GM21381 (cell line): ENCODE data around the gene TCF4.

Source experiments
- ATAC-seq: cut with Tn5 transposase; IDR thresholded peaks from one replicate; pipeline ENCODE4 v1.9.1; 2021; ENCODE audit warnings: mild to moderate bottlenecking, moderate library complexity; ENCODE audit not compliant: unreplicated experiment

TCF4 gene

DNA sequence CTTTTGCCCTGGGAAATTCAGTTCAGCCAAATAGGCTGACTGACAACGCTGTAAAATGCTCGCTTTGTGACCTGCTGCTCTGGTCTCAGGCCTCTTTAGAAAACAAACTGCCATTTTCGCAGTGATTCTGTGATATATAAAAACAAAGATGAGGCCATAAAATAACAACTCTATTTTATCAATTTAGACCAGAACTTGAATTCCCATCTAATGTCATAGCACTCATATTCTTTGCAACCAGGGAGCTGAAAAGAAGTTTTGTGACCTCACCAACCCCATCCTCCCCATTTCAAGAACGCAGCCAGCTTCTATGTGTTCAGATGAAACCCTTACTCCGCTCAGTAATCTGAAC is 40.3 kb downstream of the TCF4 start:
- no peak for ATAC-seq

DNA sequence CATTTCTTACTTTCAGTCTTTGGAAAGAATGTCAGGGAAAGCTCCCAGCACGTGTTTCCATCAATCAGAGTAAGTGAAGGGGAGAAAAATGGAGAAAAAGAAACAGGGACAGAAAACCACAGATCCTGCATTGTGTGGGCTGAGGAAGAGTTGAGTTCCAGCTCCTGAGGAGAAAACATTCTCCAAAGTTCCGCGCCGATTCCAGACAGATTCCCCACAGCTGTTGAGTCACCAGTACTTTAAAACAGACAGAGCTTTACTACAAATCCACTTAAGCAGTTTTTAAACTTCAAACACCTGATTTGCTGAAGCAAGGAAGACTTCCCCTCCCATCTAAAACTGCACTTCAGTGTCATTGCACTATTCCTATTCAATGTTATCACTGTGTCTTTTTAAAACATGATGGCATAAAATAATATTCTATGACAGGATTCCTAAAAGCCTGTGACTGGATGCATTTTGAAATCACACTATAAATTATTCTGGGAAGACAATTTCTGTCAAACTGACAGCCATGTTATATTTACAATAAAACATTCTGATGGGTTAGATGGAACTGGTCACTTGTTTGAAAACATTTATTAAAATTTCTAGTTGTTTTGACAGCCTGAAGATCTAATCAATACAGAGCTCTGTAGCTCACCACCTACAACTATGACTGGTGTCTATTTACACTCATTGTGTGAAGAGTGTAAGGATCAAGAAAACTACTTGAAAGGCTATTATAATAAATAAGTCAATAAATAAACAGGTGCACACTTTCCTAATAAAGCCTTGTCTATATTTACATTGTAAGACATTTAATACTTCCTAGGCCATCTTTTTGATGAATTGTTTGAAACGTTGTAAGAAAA is 40.9 kb downstream of the TCF4 start:
- no peak for ATAC-seq

DNA sequence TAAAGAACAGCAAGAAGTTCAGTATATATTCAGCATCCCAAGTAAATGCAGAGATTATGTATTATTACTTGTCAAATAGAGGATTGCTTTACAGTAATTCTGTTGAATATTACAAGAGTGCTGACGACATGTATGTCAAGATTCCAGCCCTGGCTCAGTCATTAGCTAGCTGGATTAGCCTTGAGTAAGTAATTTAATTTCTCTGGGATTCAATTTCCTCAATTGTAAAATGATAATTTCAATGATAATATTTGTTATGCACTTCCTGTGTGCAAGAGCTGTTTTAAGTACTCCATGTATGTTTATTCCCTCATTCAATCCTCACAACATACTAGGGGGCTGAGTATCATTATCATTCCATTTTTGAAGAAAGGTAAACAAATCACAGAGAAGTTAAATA is 44.0 kb downstream of the TCF4 start:
- ATAC-seq = no peak

DNA sequence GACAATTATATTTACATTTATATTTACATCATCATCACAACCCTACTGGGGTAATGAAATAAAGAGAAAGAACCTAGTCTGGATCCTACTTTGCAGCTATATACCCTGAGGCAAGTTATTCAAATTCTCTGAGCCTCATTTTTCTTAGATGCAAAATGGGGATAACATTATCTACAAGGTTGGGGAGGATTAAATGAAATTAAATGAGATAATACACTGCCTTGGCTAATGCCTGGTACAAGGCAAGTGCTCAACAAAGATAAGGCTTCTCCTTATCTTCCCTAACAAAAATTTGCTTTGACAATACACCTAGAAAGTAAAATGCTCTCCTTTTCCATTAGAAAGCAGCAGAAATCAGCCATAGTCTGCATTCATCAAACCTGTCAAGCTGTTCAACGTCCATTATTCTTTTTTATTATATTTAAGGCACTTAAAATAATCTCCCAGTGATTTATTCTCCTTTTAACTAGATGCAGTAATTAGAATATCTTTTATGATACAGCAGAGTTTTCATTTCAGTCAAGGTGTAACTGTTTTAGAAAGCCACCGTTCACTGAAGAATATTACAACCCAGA is 44.8 kb downstream of the TCF4 start:
- no peak for ATAC-seq

GRCh38 chr18:55541571-55541970 is 46.4 kb downstream of the TCF4 start:
- ATAC-seq = no peak

GRCh38 chr18:55539240-55539639 is 48.8 kb downstream of the TCF4 start:
- ATAC-seq = no peak

DNA sequence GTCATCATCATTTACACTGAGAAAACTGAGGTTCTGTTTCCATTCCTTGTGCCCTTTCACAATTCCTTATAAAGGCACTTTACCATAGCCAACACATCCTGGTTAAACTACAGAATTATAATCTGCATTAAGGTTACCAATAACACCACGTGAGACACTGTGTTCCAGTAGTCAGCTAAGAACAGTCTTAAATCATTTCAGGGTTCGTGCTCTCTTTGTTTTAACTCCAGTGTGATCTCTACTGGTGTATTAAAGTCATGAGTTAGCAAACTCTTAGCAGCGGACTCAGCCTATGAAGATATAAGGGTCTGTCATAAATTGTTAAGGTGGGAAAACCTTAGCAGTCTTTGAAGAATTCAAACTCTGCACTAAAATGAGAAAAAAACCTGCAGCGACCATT is 53.0 kb downstream of the TCF4 start:
- no peak for ATAC-seq

DNA sequence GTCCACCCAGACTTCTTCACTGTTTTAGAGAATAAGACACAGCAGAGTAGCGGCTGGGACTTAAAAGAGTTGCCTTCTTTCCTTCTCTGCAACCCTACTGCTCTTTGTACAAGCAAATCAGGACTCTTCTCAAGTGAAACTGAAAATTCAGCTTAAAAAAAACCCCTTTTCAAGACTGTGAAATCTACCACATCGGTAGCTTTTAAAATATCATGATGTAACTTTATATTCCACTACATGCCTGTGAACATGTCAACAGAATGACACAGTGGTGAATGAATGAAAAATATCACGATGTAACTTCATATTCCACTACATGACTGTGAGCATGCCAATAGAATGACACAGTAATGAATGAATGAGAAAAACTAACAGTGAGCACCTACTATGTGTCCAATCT is 53.4 kb downstream of the TCF4 start:
- ATAC-seq = no peak

- ATAC-seq = no peak
Measured at GRCh38 chr18:55530166-55530565, 57.8 kb downstream of the TCF4 start.

DNA sequence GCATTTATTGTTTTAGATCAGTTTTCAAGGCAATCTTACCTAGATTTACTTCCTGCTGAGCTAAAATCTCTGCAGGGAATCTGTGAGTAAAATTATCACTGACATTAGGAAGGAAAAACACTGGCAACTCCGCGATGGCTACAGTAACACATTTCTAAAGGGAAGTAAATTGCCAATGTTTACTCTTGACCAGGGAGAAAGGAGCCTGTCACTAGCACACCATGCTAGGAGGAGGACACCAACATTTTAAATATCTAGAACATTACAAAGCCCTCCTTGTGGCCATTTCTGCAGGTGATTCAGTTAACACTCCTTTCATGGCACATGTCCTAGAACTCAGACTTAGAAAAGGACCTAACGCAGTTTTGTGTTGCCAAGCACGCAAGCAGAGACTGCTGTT is 58.4 kb downstream of the TCF4 start:
- ATAC-seq = no peak

DNA sequence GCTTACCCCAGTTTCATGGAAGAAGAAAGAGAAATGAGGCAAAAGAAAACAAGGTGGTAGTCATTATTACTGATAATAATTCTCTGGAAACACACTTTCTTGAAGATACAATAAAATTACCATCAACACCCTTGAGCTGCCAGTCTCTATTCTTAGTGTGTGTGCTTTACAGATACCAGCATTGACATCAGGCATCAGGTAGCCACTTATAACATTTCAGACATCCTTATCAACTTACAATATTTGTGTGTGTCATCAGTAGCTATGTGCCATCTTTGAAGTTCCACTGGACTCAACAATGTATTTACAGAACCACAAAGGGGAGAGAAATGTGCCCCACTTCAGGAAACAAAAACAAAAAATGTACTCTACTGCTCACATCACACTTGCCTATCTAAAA is 62.1 kb downstream of the TCF4 start:
- no peak for ATAC-seq

DNA sequence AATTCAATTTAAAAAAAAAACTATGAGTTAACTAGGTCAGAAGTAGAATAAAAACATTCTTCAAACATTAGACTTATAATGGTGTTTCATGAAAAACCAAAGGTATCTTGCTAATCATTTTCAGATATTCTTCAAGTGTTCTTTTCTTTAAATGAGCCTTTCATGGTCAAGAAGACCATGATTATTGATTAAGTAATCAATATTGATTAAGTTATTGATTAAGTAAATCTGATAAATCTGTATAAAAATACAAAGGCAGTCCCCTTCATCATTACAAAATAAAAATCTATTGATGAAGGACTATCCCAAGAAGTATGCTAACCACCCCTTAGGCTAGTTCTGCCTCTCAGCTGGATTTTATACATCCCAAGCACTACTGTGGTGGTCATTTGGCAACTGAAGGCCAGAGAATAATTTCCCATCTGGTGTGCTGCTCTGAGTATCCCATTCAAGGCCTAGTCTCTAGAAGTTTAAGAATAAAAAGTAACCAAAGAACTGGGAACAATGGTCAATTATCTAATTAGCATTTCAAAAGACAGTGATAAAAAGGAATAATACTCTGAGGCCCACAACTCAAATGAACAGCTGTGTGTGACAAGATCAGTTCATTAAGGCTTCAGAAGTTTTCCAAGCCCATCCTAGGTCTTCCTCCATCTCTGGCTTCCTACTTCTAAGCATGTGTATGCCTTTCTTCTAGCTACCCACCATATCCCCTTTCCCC is 63.5 kb downstream of the TCF4 start:
- ATAC-seq = no peak

DNA sequence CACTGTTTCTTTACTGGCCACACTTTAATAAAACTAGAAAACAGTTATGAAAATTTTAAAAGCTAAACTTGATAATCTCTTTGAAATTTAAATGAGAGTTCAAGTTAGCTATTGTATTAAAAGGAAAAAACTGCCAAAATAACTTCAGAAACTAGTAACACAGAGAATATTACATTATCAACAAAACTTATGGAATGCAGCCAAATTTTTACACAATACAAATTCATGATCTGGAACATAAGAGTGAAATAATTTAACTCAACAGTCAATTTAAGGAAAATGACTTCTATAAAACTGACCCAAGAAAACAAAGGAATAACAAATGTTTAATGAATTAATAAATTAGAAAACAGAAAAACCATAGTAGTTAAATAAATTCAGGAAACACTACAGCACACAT is 65.0 kb downstream of the TCF4 start:
- no peak for ATAC-seq

DNA sequence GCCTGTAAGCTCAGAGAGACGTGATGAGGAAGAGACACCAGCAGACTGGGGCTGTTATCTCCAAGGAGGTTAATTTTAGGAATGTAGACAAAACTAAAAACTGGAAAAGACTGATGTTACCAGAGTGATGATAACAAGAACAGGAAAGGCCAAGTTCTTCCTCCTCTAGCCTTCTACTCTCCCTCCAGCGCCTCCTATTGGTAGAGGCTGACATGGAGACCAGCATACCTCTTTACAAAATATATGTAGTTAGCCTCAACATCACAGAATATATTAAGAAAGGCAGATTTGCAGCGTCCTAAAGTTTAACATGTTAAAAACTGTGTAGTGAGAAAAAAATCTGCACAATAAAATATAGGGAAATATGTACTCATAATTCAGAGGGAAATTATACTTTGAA is 66.0 kb downstream of the TCF4 start:
- no peak for ATAC-seq

- ATAC-seq = no peak
Measured at GRCh38 chr18:55517055-55517454, 70.9 kb downstream of the TCF4 start.

- no peak for ATAC-seq
Measured at GRCh38 chr18:55515941-55516710, 71.9 kb downstream of the TCF4 start.

DNA sequence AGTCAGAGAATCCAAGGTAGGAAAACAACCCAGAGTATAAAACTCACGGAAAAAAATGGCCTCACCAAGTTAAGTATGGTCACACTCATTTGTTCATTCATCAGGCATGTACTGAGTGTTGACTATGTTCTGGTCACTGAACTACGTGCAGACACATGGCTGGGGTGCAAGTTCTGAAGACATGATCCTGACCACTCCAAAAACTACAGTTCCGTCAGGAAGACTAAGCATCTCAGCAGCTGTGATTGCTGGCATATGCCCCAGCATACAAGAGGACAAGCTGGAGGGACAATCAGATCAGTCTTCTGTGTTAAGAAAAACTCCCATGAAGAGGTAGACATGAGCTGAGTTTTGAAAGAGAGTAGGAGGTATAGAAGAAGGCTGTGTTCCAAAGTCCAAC is 72.8 kb downstream of the TCF4 start:
- no peak for ATAC-seq

DNA sequence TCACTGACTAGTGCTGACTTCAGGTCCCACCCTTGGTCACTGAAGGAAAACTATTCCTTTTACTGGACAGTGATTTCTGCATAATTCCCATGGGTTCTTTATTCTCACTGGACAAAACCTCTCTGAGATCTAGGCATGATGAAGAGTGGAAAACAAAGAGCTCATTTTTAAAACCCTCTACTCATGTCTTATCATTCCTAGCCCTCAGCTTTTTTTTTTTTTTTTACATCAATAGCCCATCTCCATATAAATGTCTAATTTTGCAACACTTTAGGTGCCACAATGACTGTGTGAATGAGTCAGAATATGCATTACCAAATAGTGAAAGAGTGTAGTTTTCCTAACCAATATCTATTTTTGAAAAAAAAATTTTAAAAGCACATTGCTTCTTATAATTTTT is 74.8 kb downstream of the TCF4 start:
- ATAC-seq = no peak

DNA sequence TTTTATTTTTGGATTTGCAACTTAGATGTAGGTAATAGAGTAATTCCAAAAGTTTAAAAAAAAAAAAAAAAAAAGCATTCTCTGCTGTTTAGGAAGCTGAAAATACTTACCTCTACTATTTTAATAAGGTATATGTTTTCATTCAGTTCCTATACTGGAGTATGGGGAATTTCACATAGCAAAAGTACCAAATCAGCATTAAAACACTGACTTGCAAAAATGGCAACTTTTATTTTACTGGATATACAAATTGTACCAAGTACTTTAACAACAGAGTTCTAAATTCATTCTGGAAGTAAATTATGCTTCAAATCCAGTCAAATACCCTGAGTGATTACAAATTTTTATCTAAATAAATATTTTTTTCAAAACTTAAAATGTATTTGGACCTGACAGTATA is 76.7 kb downstream of the TCF4 start:
- ATAC-seq = no peak

DNA sequence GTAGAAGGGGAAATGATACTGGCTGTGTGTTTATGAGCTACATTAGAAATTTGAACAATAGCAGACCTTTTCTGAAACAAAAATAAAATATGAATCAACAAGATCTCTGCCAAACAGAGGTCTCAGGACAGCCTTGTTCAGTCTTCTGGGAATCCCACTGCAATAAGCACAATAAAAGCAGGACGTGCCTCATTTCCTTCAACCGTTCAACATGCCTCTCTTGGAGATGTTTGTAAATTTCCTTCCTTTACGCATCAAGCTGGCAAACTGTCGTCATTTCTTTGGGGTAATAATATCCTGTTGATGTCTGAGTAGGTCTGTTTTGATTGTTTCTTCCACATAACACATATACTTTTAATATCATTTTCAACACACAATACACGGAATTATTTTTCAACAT is 77.2 kb downstream of the TCF4 start:
- no peak for ATAC-seq

DNA sequence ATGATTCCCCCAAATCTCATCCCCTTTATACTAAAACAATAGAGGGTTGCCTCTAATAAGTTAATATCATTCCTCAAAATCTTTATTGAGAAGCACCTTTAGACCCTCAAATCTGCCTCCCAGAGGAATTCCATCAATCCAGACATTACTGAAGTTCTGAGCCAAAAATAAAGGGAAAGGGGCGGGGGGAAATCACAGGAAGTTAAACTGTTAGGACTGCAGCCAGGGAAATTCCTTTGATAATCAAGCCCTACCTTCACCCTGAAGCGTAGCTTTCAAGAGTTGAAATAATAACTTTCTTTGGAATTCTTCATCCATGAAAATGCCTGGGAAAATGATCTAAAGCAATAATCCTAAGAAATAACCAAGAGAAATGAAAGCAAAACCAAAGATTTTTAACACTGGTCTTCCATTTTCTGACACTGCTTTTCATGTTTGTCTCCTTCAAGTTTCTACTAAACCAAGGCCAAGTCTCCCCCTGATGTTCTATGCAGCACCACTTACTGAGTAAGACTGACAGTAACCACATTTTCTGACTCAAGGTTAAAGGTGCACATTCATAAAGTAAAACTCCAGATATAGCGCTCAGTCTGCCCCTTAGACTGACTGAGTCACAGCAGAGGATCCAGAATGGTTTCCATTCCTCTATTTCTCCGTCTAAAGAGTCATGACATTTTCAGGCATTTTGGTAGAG is 78.2 kb downstream of the TCF4 start:
- peak; percentile 80 for ATAC-seq
